HG02981 (cell line): Measurements from ENCODE around the gene MRPL39.
"Not testable (repeated sequence)": the region's sequence is repeated elsewhere in the genome, so short reads cannot be mapped to it uniquely, and the experiment has no call there.

Source experiments
- ATAC-seq: cut with Tn5 transposase; IDR thresholded peaks from one replicate; pipeline ENCODE4 v1.9.1; 2021; ENCODE audit warnings: mild to moderate bottlenecking, moderate library complexity; ENCODE audit not compliant: unreplicated experiment

Gene MRPL39

DNA sequence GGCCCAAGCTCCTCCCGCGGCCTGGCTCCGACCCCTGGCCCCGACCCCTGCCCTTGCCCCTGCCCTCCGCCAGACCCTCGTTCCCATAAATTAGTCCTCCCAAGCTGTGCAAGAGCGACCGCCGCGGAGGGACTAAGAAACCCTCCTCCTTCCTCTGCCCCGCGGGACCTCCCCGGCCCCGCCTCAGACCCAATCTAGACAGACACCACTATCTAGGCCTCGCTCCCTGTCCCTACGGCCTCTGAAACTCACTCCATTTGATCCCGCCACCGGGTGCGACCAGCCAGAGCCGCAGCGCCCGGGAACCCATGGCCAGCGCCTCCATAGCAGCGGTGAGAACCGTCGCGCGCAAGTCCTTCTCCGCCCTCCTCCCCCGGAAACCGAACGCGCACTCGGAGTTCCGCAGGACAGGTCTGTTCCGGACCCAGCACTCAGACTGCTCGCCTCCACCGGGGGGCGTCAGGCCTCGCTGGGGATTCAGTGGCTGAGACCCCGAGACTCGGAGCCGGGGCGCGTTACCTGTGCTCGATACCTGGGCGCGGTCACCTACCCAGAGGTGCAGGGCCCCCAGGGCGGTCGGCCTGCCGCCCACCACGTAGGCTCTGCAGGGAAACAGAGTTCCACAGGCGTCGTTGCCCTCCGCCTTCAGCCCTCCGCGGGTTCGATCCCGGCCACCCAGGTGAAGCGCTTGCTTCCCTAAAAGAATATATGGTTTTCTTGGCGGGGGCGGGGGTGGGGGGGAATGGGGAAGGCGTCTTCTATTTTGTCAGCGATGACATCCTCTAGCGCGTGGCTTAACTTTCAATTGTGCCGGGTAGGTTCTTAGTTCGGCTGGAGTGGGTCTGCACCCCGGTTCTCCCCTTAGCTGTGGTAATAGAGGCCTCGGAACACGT is at the start of gene MRPL39:
Gene MRPL39 (minus strand): TSS at position 331 of the 893 bp plus-strand sequence. CDS start 6 bp downstream, at position 325.
- ATAC-seq = peak; percentile 94

DNA sequence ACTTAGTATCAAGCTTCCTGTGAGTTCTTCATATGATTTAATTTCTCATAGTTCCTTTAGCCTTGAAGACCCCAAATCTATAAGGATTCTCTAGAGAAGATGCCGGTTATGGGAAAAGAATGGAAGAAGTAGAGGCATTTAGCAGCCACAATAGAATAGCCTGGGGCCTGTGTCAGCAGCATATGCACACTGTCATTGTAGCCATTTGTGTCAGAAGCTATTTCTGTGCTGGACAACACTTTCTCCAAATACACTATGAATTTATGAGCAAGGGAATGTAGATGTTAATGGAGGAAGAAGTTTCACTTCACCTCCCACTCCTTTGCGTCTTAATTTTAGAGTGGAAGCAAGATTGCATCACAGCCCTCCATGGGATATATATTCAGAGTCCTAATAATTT is 49.1 kb upstream of the MRPL39 start:
- no peak for ATAC-seq

DNA sequence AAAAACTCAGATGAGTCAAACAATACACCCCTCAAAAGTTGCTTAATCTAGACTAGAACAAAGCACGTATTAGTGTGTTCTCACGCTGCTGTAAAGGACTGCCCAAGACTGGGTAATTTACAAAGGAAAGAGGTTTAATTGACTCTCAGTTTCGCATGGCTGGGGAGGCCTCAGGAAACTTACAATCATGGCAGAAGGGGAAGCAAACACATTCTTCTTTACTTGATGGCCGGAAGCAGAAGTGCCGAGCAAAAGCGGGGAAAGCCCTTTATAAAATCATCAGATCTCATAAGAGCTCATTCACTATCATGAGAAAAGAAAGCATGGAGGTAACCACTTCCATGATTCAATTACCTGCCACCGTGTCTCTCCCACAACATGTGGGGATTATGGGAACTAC is 41.9 kb upstream of the MRPL39 start:
- no peak for ATAC-seq

DNA sequence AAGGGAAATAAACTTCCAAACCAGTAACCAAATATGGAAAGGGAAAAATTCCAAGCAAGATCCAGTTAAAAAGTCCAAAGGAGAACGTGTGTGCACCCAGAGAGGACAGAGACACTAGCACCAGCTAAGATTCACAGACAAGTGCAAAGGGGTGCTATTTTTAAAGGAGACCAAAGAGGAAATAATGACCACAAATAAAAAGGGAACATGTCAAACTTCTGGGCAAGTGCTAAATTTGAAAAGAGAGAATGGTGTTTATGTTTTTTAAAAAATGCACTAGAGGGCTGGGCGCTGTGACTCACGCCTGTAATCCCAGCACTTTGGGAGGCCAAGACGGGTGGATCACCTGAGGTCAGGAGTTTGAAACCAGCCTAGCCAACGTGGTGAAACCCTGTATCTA is 40.4 kb upstream of the MRPL39 start:
- no peak for ATAC-seq

DNA sequence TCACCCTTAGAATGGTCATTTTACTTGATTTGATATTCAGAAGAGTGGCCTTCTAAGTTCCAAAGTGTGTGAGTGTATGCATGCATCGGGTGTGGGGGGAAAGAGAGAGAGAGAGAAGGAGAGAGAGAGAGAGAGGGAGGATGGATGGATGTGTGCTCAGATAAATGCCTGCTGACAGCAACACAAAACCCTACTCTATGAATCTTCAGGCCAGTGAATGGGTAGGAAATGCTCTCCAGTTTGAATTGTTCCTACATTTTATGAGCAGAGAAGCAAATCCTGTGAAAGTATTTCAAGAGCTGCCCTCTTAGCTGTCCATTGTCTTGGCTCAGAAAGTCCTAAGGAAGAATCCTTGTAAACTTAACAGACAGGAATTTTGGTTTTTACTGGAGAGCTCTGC is 39.2 kb upstream of the MRPL39 start:
- no peak for ATAC-seq

DNA sequence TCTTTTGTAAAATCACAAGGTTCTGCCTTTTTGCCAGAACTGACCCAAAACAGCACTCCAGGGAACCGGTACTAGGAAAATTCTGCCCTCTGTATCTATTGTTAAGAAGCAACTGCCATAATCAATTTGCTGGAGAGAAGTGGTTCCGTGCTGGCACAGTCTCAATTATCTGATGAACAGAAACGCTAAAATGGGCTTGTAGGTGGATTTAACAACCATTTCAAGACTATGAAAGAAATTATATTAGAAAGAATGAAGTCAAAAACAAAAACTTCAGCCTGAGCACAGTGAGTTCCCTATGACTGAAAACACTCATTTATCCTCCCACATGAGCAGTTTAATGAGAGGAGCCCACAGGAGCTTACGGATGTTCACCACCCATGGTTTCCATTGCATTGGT is 36.2 kb upstream of the MRPL39 start:
- no peak for ATAC-seq

DNA sequence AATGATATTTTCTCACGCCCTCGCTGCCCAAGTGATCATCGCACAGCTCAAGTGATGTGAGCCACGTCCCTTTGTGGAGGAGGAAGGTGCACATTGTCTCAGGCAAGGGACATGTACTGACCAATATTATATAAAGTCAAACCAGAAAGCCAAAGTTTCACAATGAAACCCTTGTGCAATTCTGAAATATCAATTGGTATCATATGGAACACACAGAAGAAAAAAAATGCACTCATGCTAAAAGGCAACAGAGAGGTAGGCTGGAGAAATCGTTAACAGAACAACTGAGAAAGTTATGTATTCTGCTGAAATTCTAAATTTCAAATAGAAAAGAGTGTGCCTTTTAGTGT is 33.6 kb upstream of the MRPL39 start:
- ATAC-seq = no peak

DNA sequence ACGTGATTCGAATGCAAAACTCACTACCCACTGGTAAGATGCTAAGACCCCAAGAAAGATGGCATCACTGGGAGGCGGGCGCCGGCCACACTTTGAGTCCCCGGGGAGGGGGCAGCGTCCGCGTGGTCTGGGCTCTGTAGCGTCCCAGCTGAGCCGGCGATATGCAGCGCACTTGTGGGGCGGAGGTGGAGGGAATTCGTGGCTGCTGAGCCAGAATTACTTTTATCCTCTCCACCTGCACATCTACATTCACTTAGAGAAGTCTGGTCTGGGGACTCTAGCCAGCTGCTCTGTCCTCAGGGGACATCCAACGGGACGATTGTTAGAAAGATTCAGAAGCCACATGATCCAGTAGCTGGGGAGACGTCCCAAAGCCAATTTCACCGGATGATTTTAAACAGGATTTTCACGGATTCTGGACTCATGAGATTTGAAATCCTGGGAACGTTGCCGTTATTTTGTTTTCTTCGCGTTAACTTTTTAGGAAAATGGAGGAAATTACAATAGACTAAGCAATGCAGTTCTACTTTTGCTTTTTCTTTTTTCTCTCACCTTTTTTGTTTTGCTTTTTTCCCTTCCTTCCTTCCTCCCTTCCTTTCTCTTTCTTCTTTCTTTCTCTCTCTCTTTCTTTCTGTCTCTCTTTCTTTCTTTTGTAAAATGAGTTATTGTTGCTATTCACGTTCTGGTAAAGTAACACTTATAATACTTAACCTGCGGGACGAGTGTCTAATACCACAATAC is 33.1 kb upstream of the MRPL39 start:
- peak; percentile 26 for ATAC-seq

DNA sequence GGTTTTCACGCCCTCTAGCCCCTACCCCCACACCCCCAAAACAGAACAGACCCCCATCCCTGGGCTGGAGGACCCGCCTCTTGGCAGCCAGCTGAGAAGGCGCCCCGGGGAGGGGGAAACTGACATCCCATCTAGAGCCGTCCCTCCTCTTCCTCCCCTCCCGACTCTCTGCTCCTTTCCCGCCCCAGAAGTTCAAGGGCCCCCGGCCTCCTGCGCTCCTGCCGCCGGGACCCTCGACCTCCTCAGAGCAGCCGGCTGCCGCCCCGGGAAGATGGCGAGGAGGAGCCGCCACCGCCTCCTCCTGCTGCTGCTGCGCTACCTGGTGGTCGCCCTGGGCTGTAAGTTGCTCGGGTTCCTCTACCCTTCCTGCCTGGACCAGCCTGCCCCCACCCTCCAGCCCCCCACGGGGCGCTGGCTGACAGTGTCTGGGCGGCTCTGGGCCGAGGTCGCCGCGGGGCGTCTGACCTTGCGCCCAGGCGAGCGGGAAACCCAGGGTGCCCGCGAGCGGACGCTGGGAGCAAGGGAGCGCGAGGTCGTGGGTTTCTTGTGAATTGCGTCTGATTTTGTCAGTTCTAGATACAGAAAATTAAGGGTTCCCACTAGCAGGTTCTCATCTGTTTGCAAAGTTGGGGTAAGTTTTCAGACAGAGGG is 32.4 kb upstream of the MRPL39 start:
- peak; percentile 72 for ATAC-seq

DNA sequence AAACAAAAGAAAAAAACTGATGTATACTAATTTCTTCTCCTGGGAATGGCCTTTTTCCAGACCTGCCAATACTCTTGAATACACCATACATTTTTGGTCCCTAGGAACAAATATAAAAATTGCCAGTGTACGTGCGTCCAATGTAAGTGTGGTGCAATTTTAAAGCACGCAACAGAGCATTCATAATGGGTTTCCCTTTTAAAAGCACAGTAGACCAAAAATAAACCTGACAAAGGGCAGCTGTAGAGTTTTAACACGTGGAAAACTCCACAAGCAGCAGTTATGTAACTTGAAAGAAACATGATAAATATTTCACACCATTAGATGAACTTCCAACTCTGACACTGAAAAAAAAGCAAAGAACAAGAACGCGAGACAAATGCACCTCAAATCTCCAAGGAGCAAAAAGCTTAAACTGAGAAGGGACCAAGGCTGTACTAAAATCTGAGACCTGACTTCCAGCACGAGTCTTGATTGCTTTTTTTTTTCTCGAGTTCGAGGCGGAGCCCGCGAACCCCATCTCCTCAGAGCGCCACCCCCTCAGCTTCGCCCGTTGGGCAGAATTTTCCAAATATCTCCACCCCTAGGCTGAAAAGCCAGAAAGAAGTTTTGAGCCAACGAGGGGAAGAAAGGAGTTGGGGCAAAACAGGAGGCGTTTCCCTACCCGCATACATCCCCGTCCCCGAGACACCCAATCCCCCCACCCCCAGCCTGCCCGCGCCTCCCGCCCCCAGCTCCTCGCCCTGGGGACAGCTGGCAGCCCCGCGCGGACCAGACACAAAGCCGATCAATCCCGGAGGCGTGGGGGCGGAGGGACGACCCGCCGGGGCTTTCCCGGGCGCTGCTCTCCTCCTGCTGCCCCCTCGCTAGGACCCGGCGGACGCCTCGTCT is 31.6 kb upstream of the MRPL39 start, which contains the start of gene JAM2:
Gene JAM2 (plus strand): TSS at position 599 of the 891 bp plus-strand sequence. CDS start 564 bp downstream, outside the sequence.
- peak; percentile 42 for ATAC-seq

DNA sequence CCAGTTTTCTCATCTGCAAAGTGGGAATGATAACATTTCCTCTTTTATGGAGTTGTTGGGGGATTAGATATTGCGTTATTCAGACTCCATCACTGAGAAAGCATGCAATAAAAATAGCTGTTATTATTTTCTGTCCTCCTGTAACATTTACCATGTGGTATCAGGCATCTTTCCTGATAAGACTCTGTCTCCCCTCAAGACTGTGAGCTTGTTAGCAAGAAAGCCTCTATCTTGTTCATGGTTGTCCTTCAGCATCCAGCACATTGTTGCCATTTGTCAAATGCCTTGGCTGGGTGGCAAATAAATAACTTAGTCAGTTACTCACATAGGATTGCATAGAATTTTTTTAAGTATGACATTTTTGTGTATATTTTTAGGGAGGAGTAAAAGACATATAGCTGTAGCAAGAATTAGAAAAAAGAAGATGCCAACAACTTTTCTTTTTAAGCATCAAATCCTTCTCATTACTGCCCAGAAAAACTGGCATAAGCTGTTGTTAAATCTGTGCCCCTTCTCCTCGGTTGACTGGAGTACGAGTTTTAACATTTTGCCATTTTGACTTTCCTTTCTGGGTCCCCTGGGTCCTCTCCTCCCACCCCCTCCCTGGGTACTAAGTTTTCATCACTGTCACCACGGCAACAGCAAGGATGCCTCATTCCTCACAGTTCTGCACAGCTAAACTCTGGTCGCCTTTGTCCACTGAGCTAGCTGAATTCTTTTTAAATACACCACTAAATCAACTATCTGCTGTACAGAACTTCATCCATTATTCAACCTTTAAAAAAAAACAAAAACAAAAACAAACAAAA is 30.8 kb upstream of the MRPL39 start:
- ATAC-seq = no peak

DNA sequence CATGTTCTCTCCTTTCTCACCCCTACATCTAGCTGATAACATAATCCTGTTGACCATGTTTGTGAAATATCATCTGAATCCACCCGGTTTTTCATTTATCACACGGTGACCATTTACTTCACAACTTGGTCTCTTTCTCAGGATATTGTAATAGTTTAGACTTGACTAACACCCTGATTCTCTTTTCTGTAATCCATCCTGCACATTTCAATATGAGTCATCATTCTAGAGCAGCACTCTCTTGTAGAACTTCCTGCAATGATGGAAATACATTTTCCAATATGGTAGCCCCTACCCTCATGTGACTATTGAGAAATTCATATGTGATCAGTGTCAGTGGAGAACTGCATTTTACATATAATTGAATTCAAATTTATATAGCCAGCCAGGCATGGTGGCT is 29.4 kb upstream of the MRPL39 start:
- ATAC-seq = no peak

DNA sequence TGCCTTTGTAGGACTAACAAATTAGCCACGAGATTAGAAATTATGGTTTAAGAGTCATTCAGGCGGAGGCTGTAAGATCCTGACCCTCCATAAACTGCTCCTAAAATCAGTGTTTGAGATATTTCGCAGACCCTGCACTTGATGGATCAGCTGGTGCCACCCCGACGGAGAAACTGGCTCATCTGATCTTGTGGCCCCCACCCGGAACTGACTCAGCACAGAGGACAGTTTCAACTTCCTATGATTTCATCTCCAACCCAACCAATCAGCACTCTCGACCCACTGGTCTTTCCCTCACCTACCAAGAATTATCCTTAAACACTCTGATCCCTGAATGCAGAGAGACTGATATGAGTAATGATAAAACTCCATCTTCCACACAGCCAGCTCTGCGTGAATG is 28.0 kb upstream of the MRPL39 start:
- ATAC-seq = no peak

DNA sequence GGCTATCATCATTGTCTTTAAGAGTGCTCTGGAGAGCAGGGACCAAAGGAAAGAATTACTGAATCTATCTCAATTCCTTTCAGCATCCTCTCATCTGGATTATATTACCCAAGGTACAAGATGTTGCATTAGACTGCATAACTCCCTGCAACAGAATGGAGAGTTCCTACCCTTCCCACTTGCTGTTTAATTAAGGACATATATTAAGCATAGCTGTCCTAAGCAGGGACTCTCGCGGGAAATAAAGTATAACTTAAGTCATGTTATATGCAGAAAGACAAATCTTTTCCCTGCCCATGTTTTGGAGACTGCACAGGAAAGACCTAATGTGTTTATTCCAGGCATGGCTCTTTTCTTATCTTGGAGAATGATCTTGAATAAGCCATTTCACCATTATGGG is 25.0 kb upstream of the MRPL39 start:
- no peak for ATAC-seq

DNA sequence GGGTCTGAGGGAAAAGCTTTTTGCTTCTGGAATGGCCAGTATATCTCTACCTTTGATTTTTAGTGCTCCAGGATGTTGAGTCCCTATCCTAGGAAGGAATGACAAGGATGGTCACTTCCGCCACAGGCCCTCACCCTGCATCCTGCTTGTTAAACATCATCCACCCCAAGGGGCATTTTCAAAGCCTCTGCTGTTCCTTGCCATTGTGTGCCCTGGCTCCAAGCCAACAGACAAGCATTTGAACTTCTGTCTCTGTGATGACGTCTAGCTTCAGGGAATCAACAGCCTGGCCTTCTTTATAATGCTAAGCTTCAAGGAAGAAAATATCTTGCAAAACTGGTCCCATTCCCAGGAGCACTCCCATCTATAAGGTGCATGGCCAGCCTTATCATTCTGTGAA is 19.5 kb upstream of the MRPL39 start:
- no peak for ATAC-seq

DNA sequence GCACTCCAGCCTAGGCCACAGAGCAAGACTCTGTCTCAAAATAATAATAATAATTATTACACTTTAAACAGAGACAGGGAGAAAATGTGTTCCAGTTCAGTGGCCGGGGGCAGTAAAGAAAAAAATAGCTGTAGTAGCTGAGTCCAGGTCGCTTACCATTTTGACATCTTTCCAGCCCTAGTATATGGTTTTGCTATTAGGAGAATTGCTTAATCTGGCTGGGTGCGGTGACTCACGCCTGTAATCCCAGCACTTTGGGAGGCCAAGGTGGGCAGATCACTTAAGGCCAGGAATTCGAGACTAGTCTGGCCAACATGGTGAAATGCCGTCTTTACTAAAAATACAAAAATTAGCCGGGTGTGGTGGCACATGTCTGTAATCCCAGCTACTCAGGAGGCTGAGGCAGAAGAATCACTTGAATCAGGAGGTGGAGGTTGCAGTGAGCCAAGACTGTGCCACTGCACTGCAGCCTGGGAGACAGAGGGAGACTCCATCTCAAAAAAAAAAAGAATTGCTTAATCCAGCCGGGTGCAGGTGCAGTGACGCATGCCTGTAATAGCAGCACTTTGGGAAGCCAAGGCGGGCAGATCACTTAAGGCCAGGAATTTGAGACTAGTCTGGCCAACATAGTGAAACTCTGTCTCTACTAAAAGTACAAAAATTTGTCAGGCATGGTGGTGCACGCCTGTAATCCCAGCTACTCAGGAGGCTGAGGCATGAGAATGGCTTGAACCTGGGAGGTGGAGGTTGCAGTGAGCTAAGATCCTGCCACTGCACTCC is 18.7 kb upstream of the MRPL39 start:
- ATAC-seq = not testable (repeated sequence)

DNA sequence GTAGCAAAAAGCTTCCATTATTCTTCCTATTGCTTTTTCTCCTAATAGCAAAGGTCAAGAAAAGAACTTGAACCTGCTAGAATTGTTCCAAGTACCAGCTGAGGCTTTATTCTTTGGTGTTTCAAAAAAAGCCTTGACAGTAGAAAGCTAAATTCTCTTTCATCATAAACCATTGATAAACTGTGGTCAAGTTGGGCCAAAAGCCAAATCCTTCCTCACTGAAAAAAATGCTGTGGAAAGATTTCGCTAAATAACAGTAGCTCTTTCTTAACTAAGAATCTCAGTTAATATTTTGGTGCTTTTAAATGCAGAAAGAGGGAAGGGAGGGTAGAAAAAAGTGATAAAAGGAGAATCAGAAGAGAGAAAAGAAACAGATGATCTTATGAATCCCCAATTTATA is 17.8 kb upstream of the MRPL39 start:
- no peak for ATAC-seq

DNA sequence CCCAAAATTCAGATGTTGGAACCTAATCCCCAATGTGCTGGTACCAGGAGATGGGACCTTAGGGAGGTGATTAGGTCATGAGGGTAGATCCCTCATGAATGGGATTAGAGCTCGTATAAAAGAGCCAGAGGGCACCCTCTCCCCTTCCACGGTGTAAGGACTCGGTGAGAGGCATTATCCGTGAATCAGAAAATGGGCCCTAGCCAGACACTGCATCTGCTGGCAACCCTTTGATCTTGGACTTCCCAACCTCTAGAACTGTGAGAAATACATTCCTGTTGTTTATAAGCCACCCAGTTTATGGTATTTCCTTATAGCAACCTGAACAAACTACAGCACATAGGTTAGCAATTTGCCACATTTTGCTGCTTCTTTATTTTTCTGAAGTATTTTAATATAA is 17.2 kb upstream of the MRPL39 start:
- ATAC-seq = no peak

DNA sequence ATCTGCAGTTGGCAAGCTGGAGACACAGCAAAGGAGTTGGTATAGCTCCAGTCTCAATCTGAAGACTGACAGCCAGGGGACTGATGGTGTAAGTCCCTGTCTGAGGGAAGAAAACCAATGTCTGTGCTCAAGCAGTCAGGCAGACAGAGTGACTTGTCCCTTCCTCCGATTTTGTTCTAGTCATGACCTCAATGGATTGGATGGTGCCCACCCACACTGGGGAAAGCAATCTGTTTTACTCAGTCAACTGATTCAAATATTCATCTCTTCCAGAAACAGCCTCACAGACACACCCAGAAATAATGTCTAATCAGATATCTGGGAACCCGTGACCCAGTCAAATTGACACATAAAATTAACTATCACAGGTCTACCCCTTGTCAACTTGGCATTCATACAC is 11.9 kb upstream of the MRPL39 start:
- no peak for ATAC-seq
